GM11168 (cell line): Measurements from ENCODE around the gene PDZD2.
"Not testable (repeated sequence)": the region's sequence is repeated elsewhere in the genome, so short reads cannot be mapped to it uniquely, and the experiment has no call there.

Experiments
- in situ Hi-C: fragments of 300-500 bp; cut with MboI; formaldehyde crosslinking; loops from one replicate; pipeline ENCODE4 v1.12.0; 2022; ENCODE audit warnings: low sequenced_read_pairs; ENCODE audit not compliant: unreplicated experiment

PDZD2 gene

GRCh38 chr5:31682025-31682424, 43.1 kb downstream of the PDZD2 start:
- in situ Hi-C loops = no loop called here

GRCh38 chr5:31682851-31683250, 43.9 kb downstream of the PDZD2 start:
- in situ Hi-C loops = no loop called here

- in situ Hi-C loops = no loop called here
Measured at GRCh38 chr5:31688515-31689092, 49.7 kb downstream of the PDZD2 start.

GRCh38 chr5:31691408-31691807, 52.5 kb downstream of the PDZD2 start:
- in situ Hi-C loops = not testable (repeated sequence)

GRCh38 chr5:31692561-31693221, 53.8 kb downstream of the PDZD2 start:
- in situ Hi-C loops = no loop called here

GRCh38 chr5:31698673-31699072, 59.7 kb downstream of the PDZD2 start:
- in situ Hi-C loops = no loop called here

- in situ Hi-C loops = no loop called here
Measured at GRCh38 chr5:31701642-31702299, 62.8 kb downstream of the PDZD2 start.

- in situ Hi-C loops = no loop called here
Measured at GRCh38 chr5:31702712-31703111, 63.8 kb downstream of the PDZD2 start.

- in situ Hi-C loops = no loop called here
Measured at GRCh38 chr5:31703757-31704156, 64.8 kb downstream of the PDZD2 start.

- in situ Hi-C loops = no loop called here
Measured at GRCh38 chr5:31706186-31706585, 67.3 kb downstream of the PDZD2 start.

- in situ Hi-C loops = no loop called here
Measured at GRCh38 chr5:31707329-31707728, 68.4 kb downstream of the PDZD2 start.

GRCh38 chr5:31708089-31708488, 69.2 kb downstream of the PDZD2 start:
- in situ Hi-C loops = no loop called here

GRCh38 chr5:31711363-31711762, 72.4 kb downstream of the PDZD2 start:
- in situ Hi-C loops = no loop called here

GRCh38 chr5:31711935-31712592, 73.1 kb downstream of the PDZD2 start:
- in situ Hi-C loops = no loop called here

GRCh38 chr5:31717561-31717960, 78.6 kb downstream of the PDZD2 start:
- in situ Hi-C loops = no loop called here

GRCh38 chr5:31720004-31720403, 81.1 kb downstream of the PDZD2 start:
- in situ Hi-C loops = no loop called here

- in situ Hi-C loops = no loop called here
Measured at GRCh38 chr5:31720811-31721345, 81.9 kb downstream of the PDZD2 start.

GRCh38 chr5:31722111-31722510, 83.2 kb downstream of the PDZD2 start:
- in situ Hi-C loops = no loop called here

- in situ Hi-C loops = no loop called here
Measured at GRCh38 chr5:31725996-31726395, 87.1 kb downstream of the PDZD2 start.

GRCh38 chr5:31726952-31727351, 88.0 kb downstream of the PDZD2 start:
- in situ Hi-C loops = no loop called here

GRCh38 chr5:31728039-31728438, 89.1 kb downstream of the PDZD2 start:
- in situ Hi-C loops = no loop called here
